K562 (cell line): Measurements from ENCODE around the gene CHCHD4. TPM values are rescaled to one million over a fixed set of nuclear protein-coding genes. Genes with fewer than 3 reads are reported as not detected.

ENCODE experiments used
- CEBPG ChIP-seq, 3 experiments: fragments of 200-800 bp in 1 of 3; sonication (Bioruptor generic) in 1 of 3; sonication (generic) in 1 of 3; formaldehyde crosslinking in 1 of 3; IDR thresholded peaks in 2 of 3; conservative IDR thresholded peaks in 1 of 3; 2 replicates each; pipeline versions ENCODE4 v1.6.1 to v1.8.0; 2016 to 2022; ENCODE audit warnings: missing compliant biosample characterization in 2 of 3, missing genetic modification characterization in 2 of 3, mild to moderate bottlenecking in 1 of 3, missing genetic modification reagents in 1 of 3
- JUN ChIP-seq, 2 experiments: sonication (generic) in 1 of 2; formaldehyde crosslinking in 1 of 2; IDR thresholded peaks; 2 replicates each; pipeline versions ENCODE4 v1.6.1 to v1.8.0; 2012 to 2022; ENCODE audit warnings: borderline replicate concordance in 2 of 2, mild to moderate bottlenecking in 2 of 2, improper control_type of control experiment in 1 of 2, low read depth in 1 of 2, low read length in 1 of 2, missing genetic modification reagents in 1 of 2
- NR2C2 ChIP-seq, 2 experiments: fragments of 200-800 bp in 1 of 2; sonication (Bioruptor generic) in 1 of 2; sonication (generic) in 1 of 2; formaldehyde crosslinking in 1 of 2; IDR thresholded peaks; 2 replicates each; pipeline versions ENCODE4 v1.6.1 to v1.8.0; 2016 to 2022; ENCODE audit warnings: mild to moderate bottlenecking in 1 of 2, missing compliant biosample characterization in 1 of 2, missing genetic modification characterization in 1 of 2, missing genetic modification reagents in 1 of 2
- RCOR1 ChIP-seq, 2 experiments: IDR thresholded peaks; 2 replicates each; pipeline ENCODE4 v1.6.1; 2012; ENCODE audit warnings: low read depth in 2 of 2, low read length in 2 of 2, borderline replicate concordance in 1 of 2, improper control_type of control experiment in 1 of 2
- SOX6 ChIP-seq: fragments of 450-650 bp; IDR thresholded peaks from 2 replicates; pipeline ENCODE4 v1.6.1; 2014; ENCODE audit warnings: mild to moderate bottlenecking
- ZNF175 ChIP-seq: fragments of 200-800 bp; sonication (Bioruptor generic); IDR thresholded peaks from 2 replicates; pipeline ENCODE4 v1.6.1; 2016; ENCODE audit warnings: low read depth, mild to moderate bottlenecking, missing genetic modification characterization, missing compliant biosample characterization
- ZNF589 ChIP-seq: fragments of 200-800 bp; sonication (Bioruptor generic); IDR thresholded peaks from 2 replicates; pipeline ENCODE4 v1.6.1; 2016; ENCODE audit warnings: low read depth, missing genetic modification characterization, missing compliant biosample characterization
- polyA plus RNA-seq, 8 experiments: library from polyadenylated mRNA; depleted of rRNA in 4 of 8; stranded (reverse) in 5 of 8; unstranded in 3 of 8; fragments of >200 nt; fragmentation: Nextera tagmentation in 2 of 8; fragmentation: Illumina TruSeq in 1 of 8; extraction: Ambion mirVana in 2 of 8; extraction: Trizol in 1 of 8; gene quantifications; 2 replicates each; pipeline versions ENCODE4 v1.2.1 to v1.2.3, GENCODE V29; 2011 to 2014; ENCODE audit warnings: inconsistent platforms in 1 of 8, missing spikeins in 1 of 8
- total RNA-seq, 7 experiments: library from RNA; depleted of rRNA in 6 of 7; stranded (reverse); fragments of >200 nt in 6 of 7; fragmentation: Illumina TruSeq in 2 of 7; extraction: Trizol in 2 of 7; gene quantifications; 2 replicates each; pipeline versions ENCODE4 v1.2.1 to v1.2.3, GENCODE V29; 2011 to 2021; ENCODE audit warnings: low replicate concordance in 1 of 7
- TF ChIP-seq, protein P1 (sequence below): fragments of 450-650 bp; IDR thresholded peaks from 2 replicates; pipeline ENCODE4 v1.6.1; 2016
- TF ChIP-seq, protein P2 (sequence below), 2 experiments: IDR thresholded peaks in 1 of 2; conservative IDR thresholded peaks in 1 of 2; 2 replicates each; pipeline ENCODE4 v1.6.1; 2016; ENCODE audit warnings: low read depth in 2 of 2, mild to moderate bottlenecking in 1 of 2, missing compliant biosample characterization in 1 of 2, missing genetic modification characterization in 1 of 2, moderate library complexity in 1 of 2
- TF ChIP-seq, protein P3 (sequence below): fragments of 450-650 bp; IDR thresholded peaks from 2 replicates; pipeline ENCODE4 v1.6.1; 2016; ENCODE audit warnings: mild to moderate bottlenecking

Gene CHCHD4
- total and polyA plus RNA-seq, 9 of the 15 experiments (the other 6 are each of a cell fraction or from before 2014, with no cell fraction given), result 55.4 to 225 (median 77.2) TPM

DNA sequence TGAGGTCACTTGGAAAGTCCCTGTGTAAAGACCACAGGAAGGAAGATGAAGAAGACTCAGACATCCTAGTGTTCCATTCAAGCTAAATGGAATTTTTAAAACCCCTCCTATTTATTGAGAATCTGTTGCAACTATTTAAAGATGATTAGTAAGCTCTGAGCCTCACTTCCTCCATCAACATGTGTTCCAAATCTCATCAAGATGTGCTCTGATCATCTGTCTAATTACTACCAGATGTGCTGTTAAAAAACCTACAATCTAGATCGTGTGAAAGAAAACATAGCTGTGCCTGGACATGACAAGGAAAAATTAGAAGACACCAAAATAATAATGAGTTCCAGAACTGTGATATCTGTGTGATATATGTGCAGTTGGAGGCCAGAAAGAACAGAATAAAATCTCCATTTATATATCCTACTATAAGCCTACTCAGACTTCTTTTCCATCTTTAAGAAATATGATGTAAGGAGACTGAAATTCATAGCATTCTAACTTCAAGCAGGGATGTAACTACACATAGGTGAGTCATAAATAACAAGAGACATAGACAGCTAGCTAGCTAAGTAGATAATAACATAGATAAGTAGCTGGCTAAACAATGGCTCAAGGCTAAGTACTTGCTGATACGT, 46.0 kb upstream of the CHCHD4 start (continued):
- TF ChIP-seq, protein P1, sequence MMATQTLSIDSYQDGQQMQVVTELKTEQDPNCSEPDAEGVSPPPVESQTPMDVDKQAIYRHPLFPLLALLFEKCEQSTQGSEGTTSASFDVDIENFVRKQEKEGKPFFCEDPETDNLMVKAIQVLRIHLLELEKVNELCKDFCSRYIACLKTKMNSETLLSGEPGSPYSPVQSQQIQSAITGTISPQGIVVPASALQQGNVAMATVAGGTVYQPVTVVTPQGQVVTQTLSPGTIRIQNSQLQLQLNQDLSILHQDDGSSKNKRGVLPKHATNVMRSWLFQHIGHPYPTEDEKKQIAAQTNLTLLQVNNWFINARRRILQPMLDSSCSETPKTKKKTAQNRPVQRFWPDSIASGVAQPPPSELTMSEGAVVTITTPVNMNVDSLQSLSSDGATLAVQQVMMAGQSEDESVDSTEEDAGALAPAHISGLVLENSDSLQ, result peak; percentile 85
- TF ChIP-seq, protein P2, sequence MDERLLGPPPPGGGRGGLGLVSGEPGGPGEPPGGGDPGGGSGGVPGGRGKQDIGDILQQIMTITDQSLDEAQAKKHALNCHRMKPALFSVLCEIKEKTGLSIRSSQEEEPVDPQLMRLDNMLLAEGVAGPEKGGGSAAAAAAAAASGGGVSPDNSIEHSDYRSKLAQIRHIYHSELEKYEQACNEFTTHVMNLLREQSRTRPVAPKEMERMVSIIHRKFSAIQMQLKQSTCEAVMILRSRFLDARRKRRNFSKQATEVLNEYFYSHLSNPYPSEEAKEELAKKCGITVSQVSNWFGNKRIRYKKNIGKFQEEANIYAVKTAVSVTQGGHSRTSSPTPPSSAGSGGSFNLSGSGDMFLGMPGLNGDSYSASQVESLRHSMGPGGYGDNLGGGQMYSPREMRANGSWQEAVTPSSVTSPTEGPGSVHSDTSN (CRISPR knock-in tag; IDR thresholded peaks at IDR 0.05; ENCODE audit: low read depth), result no peak
- TF ChIP-seq, protein P2 (tag; conservative IDR thresholded peaks at IDR 0.05; ENCODE audit: low read depth), result no peak
- TF ChIP-seq CEBPG (CRISPR knock-in tag; IDR thresholded peaks at IDR 0.05) (no peak), CEBPG (tag; conservative IDR thresholded peaks at IDR 0.05 in 1 of 2, IDR thresholded peaks at IDR 0.05 in 1 of 2) (peak in 1 of 2 experiments; percentile 91; a peak in 2 of 4 replicates), ZNF589 (CRISPR knock-in tag) (peak; percentile 80), SOX6 (peak; percentile 84), ZNF175 (CRISPR knock-in tag) (peak; percentile 76; the same call in 1 of the 2 replicates), JUN (IDR thresholded peaks at IDR 0.05; ENCODE audit: borderline replicate concordance, low read depth, low read length) (peak; percentile 60; the same call in 1 of the 2 replicates), JUN (CRISPR knock-in tag; IDR thresholded peaks at IDR 0.05; ENCODE audit: borderline replicate concordance) (no peak), RCOR1 (IDR thresholded peaks at IDR 0.05; ENCODE audit: borderline replicate concordance in 1 of 2, low read depth in 2 of 2, low read length in 2 of 2) (no peak), NR2C2 (CRISPR knock-in tag; IDR thresholded peaks at IDR 0.05) (no peak), NR2C2 (tag; IDR thresholded peaks at IDR 0.05) (peak; percentile 19; the same call in 1 of the 2 replicates)
- TF ChIP-seq, protein P3, sequence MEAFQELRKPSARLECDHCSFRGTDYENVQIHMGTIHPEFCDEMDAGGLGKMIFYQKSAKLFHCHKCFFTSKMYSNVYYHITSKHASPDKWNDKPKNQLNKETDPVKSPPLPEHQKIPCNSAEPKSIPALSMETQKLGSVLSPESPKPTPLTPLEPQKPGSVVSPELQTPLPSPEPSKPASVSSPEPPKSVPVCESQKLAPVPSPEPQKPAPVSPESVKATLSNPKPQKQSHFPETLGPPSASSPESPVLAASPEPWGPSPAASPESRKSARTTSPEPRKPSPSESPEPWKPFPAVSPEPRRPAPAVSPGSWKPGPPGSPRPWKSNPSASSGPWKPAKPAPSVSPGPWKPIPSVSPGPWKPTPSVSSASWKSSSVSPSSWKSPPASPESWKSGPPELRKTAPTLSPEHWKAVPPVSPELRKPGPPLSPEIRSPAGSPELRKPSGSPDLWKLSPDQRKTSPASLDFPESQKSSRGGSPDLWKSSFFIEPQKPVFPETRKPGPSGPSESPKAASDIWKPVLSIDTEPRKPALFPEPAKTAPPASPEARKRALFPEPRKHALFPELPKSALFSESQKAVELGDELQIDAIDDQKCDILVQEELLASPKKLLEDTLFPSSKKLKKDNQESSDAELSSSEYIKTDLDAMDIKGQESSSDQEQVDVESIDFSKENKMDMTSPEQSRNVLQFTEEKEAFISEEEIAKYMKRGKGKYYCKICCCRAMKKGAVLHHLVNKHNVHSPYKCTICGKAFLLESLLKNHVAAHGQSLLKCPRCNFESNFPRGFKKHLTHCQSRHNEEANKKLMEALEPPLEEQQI, result no peak
